HG03139 (cell line): ENCODE results near the gene MAP7D1.
"Not testable (repeated sequence)": the region's sequence is repeated elsewhere in the genome, so short reads cannot be mapped to it uniquely, and the experiment has no call there.

Source experiments
- ATAC-seq: cut with Tn5 transposase; IDR thresholded peaks from one replicate; pipeline ENCODE4 v1.9.1; 2021; ENCODE audit not compliant: unreplicated experiment

The MAP7D1 gene

DNA sequence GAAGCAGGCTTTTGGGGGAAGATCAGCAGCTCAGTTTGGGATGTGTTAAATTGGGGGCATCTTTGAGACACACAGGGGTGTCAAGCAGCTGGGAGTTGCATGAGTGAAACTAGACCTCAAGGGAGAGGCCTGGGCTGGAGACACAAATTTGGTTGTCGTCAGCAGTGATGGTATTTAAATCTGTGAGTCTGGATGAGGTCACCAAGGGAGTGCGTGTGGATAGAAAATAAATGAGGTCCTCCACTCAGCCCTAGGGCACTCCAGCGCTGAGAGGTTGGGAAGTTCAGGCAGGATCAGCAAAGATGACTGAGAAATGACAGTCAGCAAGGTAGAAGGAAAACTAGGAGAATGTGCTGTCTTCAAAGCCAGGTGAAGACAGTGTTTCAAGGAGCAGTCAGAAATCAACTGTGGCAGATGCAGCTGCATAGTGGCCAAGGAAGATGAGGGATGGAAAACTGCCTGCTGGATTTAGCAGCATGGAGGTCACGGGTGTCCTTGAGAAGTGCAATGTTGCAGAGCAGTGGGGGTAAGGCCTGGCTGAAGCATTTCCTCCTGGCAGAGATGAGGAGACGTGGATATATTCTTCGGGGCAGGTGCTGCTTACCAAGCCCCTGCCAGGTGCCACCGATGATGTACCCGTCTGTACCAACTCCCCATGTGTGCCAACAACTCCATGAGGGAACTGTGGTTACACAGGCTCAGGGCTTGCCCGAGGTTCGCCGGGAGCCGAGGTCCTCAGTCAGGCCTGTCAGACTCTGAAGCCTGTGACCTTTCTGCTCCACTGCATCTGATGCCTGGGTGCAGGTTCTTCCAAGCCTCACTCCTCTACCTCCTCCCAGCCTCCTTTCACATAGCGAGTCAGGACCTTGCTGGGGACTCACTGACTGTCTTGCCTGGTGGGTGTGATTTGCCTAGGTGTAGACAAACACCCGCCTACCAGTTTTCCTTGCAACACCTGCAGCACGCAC is 11.3 kb downstream of the MAP7D1 start:
- no peak for ATAC-seq

GRCh38 chr1:36168514-36168913 is 12.6 kb downstream of the MAP7D1 start:
- ATAC-seq, result no peak

GRCh38 chr1:36170643-36171412 is 14.9 kb downstream of the MAP7D1 start:
- ATAC-seq, result no peak

DNA sequence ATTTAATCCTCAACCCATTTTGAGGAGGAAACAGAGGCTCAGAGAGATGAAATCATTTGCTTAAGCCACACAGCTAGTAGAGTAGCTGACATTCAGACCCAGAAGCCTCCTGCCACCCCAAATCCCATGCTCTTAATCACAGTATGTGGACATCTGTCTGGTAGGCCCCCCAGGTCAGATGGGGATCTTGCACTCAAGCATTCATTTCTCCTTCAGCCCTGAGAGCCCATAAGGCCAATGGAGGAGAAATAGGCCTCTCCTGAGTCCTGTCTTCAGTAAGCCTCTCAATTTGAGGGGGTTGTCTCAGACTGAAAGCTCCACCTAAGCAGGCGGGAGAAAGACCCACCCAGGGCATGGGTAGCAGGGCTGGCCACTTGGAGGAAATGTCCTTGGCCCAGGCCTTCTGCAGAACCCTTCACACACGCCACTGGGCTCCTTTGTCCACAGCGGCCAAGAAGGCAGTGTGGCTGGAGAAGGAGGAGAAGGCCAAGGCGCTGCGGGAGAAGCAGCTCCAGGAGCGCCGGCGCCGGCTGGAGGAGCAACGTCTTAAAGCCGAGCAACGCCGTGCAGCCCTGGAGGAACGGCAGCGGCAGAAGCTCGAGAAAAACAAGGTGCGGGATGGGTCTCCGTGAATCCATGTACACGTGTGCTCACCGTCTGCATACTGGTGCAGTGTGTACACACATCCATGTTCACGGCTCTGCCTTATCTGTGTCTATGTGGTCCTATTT is 16.2 kb downstream of the MAP7D1 start:
- ATAC-seq, result no peak

DNA sequence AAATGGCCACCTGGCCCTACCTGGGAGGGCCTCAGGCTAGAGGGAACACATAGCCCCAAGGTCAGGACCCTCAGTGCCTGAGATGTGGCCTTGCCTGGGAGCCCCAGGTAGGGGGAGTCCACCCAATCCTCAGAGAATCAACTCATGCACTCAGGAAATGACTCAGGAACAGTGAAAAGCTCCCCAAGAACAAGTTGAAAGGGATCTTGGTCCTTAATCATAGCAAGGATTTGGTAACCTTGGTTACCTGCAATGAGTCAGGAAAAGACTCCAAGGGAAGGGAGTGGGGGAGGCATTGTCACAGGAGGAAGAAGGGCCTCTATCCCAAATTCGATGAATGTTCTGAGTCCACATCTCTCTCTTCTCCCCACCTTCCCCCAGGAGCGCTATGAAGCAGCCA is 17.0 kb downstream of the MAP7D1 start:
- no peak for ATAC-seq

DNA sequence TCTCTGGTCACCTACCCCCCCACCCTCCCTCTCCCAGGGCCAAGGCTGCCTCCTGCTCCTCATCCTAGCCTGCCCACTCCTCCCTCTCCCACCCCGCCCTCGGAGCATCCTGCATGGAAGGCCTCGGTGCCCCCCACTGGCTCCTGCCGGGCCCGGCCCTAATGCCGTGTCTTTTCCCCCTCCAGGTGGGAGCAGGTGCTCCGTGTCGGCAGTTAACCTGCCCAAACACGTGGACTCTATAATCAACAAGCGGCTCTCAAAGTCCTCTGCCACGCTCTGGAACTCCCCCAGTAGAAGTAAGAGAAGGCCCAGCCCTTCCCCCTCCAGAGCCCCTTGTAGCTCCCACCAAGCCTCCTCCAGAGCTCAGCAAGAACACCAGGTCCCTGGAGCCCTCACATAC is 18.8 kb downstream of the MAP7D1 start:
- ATAC-seq, result no peak

DNA sequence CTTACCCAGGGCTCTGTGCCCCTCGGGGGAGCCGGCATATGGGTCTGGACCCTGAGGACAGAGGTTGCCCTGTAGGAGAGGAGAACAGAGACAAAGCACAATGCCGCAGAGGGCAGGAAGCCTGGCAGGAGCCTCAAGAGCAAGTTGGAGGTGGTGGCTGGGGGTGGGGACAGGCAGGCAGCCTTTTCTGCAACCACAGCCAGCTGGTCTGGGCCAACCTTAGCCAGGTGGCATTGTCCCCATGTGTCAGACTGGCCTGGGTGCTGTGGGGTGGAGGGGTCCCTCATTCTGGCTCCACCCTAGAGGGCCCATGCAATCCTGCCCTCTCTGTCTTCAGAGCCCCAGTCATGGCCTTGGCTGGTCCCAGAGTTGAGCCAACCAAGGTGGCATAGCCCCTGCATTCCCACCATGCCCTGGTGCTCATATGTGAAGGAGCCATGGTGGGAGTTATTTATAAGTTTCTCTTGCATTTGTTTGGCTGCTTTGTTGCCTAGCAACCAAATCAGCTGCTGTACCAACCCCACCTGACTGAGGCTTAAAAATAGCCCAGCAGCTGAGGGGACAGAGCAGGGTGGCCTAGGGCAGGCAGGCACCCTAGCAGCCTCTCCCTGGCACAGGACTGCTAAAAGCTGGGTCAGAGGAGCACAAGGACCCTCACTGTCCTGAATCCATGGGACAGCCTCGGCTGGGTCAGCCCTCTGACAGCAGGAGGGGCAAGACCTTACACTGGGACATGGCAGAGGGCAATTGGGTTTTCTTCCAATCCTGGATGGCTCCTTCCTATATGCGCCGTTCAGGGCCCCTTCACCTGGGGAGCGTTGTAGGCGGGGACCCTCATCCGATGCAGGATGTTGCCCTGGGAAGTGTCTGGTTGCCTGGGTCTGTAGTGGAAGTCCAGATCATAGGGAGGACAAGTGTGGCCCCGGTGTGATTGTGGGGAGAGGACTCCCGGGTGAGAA is 19.5 kb downstream of the MAP7D1 start:
- no peak for ATAC-seq

DNA sequence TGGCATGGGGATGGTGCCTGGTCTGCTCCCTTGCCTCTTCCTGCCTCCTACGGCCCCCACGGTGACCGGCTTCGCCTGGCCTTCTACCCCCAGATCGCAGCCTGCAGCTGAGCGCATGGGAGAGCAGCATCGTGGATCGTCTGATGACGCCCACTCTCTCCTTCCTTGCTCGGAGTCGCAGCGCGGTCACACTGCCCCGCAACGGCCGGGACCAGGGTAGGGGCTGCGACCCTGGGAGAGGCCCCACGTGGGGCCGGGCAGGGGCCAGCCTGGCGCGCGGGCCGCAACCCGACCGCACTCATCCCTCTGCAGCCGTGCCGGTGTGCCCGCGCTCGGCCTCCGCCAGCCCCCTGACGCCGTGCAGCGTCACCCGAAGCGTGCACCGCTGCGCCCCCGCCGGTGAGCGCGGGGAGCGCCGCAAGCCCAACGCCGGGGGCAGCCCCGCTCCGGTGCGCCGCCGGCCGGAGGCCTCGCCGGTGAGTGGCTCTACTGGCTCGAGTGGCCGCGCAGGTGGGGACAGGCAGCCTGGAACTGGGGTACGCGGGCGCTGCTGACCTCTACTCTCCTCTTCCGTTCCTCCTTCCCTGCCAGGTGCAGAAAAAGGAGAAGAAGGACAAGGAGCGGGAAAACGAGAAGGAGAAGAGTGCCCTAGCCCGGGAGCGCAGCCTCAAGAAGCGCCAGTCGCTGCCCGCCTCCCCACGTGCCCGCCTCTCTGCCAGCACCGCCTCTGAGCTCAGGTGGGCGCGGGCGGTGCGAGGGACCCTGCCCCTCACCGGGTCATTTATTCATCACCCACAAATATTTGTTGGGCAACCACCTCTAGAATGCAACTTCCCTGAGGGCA is 20.4 kb downstream of the MAP7D1 start:
- ATAC-seq, result no peak

DNA sequence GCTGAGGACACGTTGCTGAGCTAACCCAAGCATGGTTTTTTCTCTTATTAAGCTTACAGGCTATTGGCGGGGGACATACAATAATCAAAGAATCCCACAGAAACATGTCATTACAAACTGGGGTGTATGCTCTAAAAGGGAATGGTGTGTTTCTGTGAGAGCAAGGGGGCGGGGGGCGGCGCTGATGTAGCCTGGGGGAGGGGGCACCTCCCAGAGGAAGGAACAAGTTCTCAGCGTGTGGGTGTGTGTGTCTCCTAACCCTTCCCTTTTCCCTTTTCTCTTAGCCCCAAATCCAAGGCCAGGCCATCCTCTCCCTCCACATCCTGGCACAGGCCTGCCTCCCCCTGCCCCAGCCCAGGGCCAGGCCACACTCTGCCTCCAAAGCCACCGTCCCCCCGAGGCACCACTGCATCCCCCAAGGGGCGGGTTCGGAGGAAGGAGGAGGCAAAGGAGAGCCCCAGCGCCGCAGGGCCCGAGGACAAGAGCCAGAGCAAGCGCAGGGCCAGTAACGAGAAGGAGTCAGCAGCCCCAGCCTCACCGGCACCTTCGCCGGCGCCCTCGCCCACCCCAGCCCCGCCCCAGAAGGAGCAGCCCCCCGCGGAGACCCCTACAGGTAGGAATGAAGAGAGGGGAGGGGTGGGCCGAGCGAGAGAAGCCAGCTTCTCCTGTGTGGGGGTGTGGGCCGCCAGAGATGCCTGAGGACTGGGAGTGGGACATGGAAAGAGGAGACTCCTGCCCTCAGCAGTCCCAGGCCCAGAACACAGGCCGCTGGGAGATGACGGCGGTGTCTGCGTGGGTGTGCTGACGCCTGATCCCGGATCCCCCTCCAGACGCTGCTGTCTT is 21.9 kb downstream of the MAP7D1 start:
- ATAC-seq, result no peak

GRCh38 chr1:36178471-36179219 is 22.7 kb downstream of the MAP7D1 start:
- no peak for ATAC-seq

- no peak for ATAC-seq
Observed at GRCh38 chr1:36179220-36179600, 23.2 kb downstream of the MAP7D1 start.

DNA sequence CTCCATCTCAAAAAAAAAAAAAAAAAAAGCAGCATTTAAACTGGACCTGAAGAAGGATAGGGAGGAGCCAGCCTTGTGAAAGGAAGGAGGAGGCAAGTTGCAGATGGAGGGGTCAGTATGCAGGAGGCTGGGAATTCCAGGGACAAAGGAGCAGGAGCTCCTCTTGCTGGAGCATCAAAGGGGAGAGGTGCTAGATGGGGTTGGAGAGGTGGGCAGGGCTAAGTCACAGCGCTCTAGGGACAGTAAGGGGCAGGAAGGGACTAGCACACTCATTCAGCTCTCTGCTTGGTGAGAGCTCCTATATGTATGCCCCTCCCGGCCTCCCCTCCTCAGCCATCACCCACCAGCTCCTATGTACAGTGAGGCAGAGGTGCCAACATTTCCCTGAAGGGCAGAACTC is 26.8 kb downstream of the MAP7D1 start:
- ATAC-seq, result no peak

DNA sequence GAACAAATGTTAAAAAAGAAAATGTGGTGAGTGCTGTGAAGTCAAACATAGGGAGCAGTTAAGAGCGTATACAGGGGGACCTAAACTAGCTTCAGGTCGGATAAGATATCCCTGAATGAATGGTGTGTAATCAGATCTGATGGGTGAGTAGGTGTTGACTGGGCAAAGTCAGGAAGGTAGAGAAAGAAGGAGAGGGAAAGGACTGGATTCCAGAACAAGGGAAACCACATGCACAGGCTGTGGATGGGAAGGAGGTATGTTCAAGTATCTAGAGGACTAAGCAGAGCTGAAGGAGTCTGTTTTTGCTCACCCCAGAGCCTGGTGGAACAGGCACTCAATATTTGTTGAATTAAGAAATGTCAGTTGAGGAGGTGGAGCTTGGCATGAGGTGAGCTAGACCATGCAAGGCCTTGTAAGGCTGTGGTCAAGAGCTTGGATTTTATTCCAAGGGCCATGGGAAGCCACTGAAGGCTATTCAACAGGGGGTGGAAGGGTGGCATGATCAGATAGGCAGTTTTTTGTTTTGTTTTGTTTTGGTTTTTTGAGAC is 27.4 kb downstream of the MAP7D1 start:
- no peak for ATAC-seq

DNA sequence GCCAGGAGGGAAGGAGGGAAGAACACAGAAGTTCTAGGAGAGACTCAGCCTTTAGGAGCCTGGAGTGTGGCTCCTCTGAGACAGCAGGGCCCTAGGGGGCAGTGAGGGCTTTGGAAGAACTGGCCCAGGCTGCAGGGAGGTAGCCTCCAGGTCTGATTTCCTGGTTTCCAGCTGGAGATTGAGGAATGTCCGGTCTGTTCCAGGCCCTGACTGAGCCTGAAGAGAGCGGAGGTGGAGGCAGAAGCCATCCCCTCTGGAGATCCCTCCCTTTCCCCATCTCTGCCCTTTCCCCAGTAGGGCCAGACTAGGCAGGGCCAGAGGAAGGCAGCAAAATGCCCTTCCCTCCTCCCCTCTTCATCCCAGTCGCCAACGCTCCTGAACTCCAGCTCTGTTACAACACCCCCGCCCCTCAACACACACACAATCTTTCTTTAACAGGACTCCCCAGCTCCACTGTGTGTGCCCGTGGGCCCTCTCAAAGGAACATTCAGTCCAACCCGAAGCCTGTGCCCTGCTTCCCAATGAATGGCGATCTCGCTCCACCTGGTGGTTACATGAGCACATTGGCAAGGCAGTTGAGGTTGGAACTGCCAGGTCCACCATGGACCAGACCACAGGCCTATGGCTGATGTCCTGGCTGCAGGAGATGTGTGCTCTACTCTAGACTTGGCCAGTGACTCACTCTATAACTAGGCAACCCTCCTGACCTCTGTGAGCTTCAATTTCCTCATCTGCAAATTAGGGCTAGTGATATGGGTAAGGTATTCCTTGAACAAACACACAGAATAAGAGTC is 32.0 kb downstream of the MAP7D1 start:
- peak; percentile 65 for ATAC-seq

- ATAC-seq, result not testable (repeated sequence)
Observed at GRCh38 chr1:36196805-36197204, 40.8 kb downstream of the MAP7D1 start.

GRCh38 chr1:36198641-36199040 is 42.7 kb downstream of the MAP7D1 start:
- no peak for ATAC-seq
